Ishikawa (cell line): ENCODE data around the gene MPHOSPH8.

ENCODE experiments used
- CEBPB ChIP-seq: IDR thresholded peaks from 2 replicates; pipeline ENCODE4 v1.6.1; 2012
- CREB1 ChIP-seq: IDR thresholded peaks from 2 replicates; pipeline ENCODE4 v1.6.1; 2012; ENCODE audit warnings: low read depth
- EGR1 ChIP-seq: IDR thresholded peaks from 2 replicates; pipeline ENCODE4 v1.6.1; 2012
- EP300 ChIP-seq: IDR thresholded peaks from 2 replicates; pipeline ENCODE4 v1.6.1; 2012; ENCODE audit warnings: borderline replicate concordance
- FOXM1 ChIP-seq: IDR thresholded peaks from 2 replicates; pipeline ENCODE4 v1.6.1; 2012; ENCODE audit warnings: low read depth, borderline replicate concordance
- NFIC ChIP-seq: IDR thresholded peaks from 2 replicates; pipeline ENCODE4 v1.6.1; 2012
- RAD21 ChIP-seq: IDR thresholded peaks from 2 replicates; pipeline ENCODE4 v1.6.1; 2012; ENCODE audit warnings: low read depth
- TAF1 ChIP-seq: IDR thresholded peaks from 2 replicates; pipeline ENCODE4 v1.6.1; 2012; ENCODE audit warnings: low read depth, mild to moderate bottlenecking
- TCF12 ChIP-seq: IDR thresholded peaks from 2 replicates; pipeline ENCODE4 v1.6.1; 2012; ENCODE audit warnings: low read depth
- TEAD4 ChIP-seq: IDR thresholded peaks from 2 replicates; pipeline ENCODE4 v1.6.1; 2012
- YY1 ChIP-seq: IDR thresholded peaks from 2 replicates; pipeline ENCODE4 v1.6.1; 2012; ENCODE audit warnings: low read depth
- ZBTB7A ChIP-seq: IDR thresholded peaks from 2 replicates; pipeline ENCODE4 v1.6.1; 2012; ENCODE audit warnings: low read depth
- TF ChIP-seq, protein P1 (sequence below): IDR thresholded peaks from 2 replicates; pipeline ENCODE4 v1.6.1; 2012
- TF ChIP-seq, protein P2 (sequence below): IDR thresholded peaks from 2 replicates; pipeline ENCODE4 v1.6.1; 2012
- TF ChIP-seq, protein P3 (sequence below): IDR thresholded peaks from 2 replicates; pipeline ENCODE4 v1.6.1; 2012; ENCODE audit warnings: low read depth, mild to moderate bottlenecking

Gene MPHOSPH8

DNA sequence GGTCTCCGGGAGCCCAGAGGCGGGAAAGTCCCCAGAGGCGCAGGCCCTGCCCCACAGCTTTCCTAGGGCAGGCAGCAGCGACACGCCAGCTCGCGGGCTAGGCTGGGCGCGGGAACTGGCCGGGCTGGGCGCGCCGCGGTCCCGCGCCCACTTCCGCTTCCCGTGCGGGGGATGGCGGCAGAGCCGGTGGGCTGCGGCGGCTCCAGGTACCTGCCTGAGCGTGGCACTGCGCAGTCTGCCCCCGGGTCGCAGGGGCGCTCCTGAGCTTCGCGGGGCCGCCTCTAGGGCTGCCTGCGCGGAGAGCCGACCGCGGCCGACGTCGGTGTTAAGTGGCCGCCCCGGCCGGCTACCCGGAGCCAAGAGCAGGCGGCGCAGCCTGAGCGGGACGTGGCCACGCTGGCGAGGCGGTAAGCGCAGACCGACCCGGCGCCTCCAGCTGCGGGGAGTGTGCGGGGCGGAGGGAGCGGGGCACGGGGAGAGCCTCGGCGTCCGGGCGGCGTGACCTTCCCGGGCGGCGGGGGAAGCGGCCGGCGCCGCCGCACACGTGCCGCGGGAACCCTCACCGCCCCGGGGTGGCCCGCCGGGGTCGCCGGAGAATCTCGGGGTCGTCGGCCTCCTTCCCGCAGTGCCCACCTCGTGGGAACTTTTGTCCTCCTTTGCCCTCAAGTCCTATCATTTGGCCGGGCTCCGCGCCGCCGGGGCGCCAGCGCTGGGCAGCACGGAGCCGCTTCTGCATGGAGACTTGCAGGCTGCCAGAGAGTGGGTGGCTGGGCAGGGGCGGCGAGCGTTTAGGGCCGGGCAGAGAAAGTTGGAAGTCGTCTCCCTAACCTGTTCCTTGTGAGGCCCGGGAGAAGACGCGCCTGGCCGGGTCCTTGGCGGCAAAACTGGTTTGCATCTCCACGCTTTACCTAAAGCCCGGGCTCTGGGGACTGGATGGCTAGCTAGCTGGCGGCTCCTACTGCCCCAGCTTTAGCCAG is 31.4 kb upstream of the MPHOSPH8 start:
- TF ChIP-seq ZBTB7A (peak; percentile 71; the same call in 1 of the 2 replicates), TAF1 (peak; percentile 43), TEAD4 (no peak), EGR1 (peak; percentile 45; the same call in 1 of the 2 replicates), YY1 (peak; percentile 73), CEBPB (no peak)

DNA sequence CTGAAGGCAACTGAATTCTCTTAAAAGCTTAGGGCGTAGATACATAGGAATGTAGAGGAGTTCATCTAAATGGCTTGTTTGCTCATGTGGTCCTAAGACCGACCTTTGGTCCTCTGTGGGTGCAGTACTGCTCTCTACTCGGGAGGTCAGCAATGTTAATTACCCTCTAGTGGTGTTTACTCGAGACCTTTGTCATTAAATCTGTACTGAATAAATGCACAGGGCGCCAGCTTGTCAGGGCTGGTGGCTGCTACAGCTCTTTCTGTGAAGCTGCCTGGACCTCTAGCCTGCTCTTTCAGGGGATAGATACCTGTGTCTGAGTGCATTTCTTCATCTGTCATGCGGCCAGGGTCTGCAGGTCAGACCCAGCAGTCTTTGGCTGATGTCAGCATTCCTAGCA is 29.2 kb upstream of the MPHOSPH8 start:
- TF ChIP-seq TCF12 = no peak
- no peak for TF ChIP-seq NFIC
- TF ChIP-seq, protein P1, sequence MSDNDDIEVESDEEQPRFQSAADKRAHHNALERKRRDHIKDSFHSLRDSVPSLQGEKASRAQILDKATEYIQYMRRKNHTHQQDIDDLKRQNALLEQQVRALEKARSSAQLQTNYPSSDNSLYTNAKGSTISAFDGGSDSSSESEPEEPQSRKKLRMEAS = no peak
- no peak for TF ChIP-seq EP300

DNA sequence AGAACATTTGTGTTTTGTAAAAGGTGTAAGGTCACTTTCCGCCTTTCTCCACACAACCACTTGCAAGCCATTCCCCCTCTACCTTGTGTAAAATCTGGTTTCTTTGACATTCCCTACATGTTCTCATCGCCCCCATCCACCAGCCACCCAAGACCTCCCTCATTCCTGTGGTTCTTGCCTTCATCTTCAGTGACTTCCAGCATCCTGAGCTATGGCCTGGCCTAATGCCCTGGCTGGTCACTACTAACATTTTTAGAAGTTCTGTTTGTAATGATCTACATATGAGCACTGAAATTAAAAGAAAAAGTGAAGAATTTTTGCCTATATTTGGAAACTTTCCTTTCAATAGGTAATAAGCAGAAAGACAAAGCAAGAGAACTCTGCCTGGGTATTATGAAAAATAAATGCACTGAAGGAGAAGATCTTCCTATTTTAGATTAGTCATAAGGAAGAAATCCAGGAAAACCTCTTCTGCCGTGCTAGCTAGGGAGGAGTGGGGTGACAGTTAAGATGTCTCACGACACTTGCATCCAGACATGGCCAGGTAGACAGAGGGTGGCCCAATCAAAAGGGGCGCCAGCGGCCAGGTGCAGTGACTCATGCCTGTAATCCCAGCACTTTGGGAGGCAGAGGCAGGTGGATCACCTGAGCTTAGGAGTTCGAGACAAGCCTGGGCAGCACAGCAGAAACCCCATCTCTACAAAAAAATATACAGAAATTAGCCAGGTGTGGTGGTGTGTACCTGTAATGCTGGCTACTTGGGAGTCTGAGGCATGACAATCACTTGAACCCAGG is 28.1 kb upstream of the MPHOSPH8 start:
- TF ChIP-seq YY1 (no peak), ZBTB7A (no peak), TCF12 (no peak), TEAD4 (no peak), CREB1 (no peak), FOXM1 (no peak)
- TF ChIP-seq, protein P2, sequence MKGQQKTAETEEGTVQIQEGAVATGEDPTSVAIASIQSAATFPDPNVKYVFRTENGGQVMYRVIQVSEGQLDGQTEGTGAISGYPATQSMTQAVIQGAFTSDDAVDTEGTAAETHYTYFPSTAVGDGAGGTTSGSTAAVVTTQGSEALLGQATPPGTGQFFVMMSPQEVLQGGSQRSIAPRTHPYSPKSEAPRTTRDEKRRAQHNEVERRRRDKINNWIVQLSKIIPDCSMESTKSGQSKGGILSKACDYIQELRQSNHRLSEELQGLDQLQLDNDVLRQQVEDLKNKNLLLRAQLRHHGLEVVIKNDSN = no peak

DNA sequence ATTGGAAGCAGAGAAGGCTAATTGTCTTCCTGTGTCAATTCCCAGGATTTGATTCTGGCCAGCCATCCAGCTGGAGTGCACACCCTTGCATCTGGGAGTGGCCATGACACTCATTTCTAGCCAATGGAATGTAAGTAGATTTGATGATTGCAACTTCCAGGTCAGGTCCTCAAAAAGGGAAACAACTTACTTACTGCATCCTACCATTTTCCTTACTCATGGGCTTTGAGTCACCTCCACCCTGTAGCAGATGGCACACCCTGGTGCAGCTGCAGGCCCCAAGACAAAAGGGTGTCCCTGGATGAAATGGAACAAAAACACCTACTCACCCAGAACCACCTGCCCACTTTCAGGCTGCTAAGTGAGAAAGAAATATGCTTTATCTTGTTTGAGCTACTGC is 27.3 kb upstream of the MPHOSPH8 start:
- TF ChIP-seq, protein P1 = no peak
- TF ChIP-seq, protein P3, sequence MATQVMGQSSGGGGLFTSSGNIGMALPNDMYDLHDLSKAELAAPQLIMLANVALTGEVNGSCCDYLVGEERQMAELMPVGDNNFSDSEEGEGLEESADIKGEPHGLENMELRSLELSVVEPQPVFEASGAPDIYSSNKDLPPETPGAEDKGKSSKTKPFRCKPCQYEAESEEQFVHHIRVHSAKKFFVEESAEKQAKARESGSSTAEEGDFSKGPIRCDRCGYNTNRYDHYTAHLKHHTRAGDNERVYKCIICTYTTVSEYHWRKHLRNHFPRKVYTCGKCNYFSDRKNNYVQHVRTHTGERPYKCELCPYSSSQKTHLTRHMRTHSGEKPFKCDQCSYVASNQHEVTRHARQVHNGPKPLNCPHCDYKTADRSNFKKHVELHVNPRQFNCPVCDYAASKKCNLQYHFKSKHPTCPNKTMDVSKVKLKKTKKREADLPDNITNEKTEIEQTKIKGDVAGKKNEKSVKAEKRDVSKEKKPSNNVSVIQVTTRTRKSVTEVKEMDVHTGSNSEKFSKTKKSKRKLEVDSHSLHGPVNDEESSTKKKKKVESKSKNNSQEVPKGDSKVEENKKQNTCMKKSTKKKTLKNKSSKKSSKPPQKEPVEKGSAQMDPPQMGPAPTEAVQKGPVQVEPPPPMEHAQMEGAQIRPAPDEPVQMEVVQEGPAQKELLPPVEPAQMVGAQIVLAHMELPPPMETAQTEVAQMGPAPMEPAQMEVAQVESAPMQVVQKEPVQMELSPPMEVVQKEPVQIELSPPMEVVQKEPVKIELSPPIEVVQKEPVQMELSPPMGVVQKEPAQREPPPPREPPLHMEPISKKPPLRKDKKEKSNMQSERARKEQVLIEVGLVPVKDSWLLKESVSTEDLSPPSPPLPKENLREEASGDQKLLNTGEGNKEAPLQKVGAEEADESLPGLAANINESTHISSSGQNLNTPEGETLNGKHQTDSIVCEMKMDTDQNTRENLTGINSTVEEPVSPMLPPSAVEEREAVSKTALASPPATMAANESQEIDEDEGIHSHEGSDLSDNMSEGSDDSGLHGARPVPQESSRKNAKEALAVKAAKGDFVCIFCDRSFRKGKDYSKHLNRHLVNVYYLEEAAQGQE = no peak
- TF ChIP-seq NFIC (no peak), YY1 (no peak), CEBPB (no peak), TAF1 (no peak), EGR1 (no peak), TCF12 (no peak), CREB1 (no peak), FOXM1 (no peak), TEAD4 (no peak), EP300 (no peak), RAD21 (no peak), ZBTB7A (no peak)
- TF ChIP-seq, protein P2 = no peak

DNA sequence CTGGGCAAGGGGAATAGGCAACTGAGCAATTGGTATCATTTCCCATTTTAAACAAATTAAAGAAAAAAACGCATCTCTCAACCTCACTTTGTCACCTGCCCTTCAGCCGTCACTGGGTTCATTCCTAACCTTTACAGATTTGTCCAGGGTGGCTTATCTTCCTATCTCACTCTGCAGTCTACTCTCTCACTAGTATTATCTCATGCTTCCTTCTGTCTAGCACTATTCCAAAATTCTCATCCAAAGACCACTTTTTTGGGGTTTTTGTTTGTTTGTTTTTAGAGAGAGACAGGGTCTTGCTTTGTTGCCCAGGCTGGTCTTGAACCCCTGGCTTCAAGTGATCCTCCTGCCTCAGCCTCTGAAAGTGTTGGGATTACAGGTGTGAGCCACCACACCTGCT is 26.7 kb upstream of the MPHOSPH8 start:
- TF ChIP-seq RAD21 (no peak), EGR1 (no peak), TCF12 (no peak), ZBTB7A (no peak), NFIC (no peak), FOXM1 (no peak), EP300 (no peak), CREB1 (no peak), TAF1 (no peak), YY1 (no peak), CEBPB (no peak), TEAD4 (no peak)
- TF ChIP-seq, protein P1 = no peak
- TF ChIP-seq, protein P2 = no peak
- TF ChIP-seq, protein P3 = no peak
